Measurements from ENCODE around the gene FAM50B.
A peak's percentile ranks its signal among the peaks of the same experiment; 100 is the strongest.

The FAM50B gene

GRCh38 chr6:3838992-3839867, 9.9 kb upstream of the FAM50B start:
- ChIA-PET CTCF (no interaction called here), POLR2A (no interaction called here)
- DNase-seq (ENCODE audit: low read depth, low spot score): no peak
- H3K4me3 ChIP-seq (ENCODE audit: low read depth, low read length): no peak overlapping the region
- no peak for TF ChIP-seq CTCF (IDR thresholded peaks at IDR 0.05; ENCODE audit: insufficient read depth, low read length, missing control alignments)

- ChIA-PET POLR2A (interaction anchor here (0.6 to 3.0 kb wide), 7 partner anchors 15 to 145 kb away, joined by 3 to 10 read pairs (median 3); no protein-coding TSS in a partner anchor), CTCF (interaction anchor here (0.8 to 4.3 kb wide), 13 partner anchors 8 to 168 kb away, joined by 3 to 19 read pairs (median 6); partner anchors contain the start of gene FAM50B)
- no peak overlapping the region for H3K4me3 ChIP-seq (ENCODE audit: low read depth, low read length)
- no peak for TF ChIP-seq CTCF (IDR thresholded peaks at IDR 0.05; ENCODE audit: insufficient read depth, low read length, missing control alignments)
- DNase-seq (ENCODE audit: low read depth, low spot score): no peak
Measured at GRCh38 chr6:3841066-3841454, 8.1 kb upstream of the FAM50B start.

- DNase-seq (ENCODE audit: low read depth, low spot score): peak; percentile 67
- TF ChIP-seq CTCF (IDR thresholded peaks at IDR 0.05; ENCODE audit: insufficient read depth, low read length, missing control alignments): no peak
- H3K4me3 ChIP-seq (ENCODE audit: low read depth, low read length): no peak overlapping the region
- CTCF ChIA-PET: interaction anchor here (0.7 to 4.3 kb wide), 14 partner anchors 7 to 563 kb away, joined by 3 to 22 read pairs (median 4); partner anchors contain the start of gene FAM50B
- POLR2A ChIA-PET: interaction anchor here (0.6 to 3.0 kb wide), 7 partner anchors 16 to 146 kb away, joined by 3 to 10 read pairs (median 3); no protein-coding TSS in a partner anchor
Measured at GRCh38 chr6:3841711-3842565, 7.2 kb upstream of the FAM50B start.

- ChIA-PET CTCF (interaction anchor here (0.9 to 4.3 kb wide), 7 partner anchors 14 to 564 kb away, joined by 3 to 22 read pairs (median 13); no protein-coding TSS in a partner anchor), POLR2A (interaction anchor here (1.4 kb wide), 1 partner anchor 94 kb away, joined by 3 read pairs; no protein-coding TSS in a partner anchor)
- no peak overlapping the region for H3K4me3 ChIP-seq (ENCODE audit: low read depth, low read length)
- no peak for DNase-seq (ENCODE audit: low read depth, low spot score)
- TF ChIP-seq CTCF (IDR thresholded peaks at IDR 0.05; ENCODE audit: insufficient read depth, low read length, missing control alignments): no peak
Measured at GRCh38 chr6:3843379-3844096, 5.6 kb upstream of the FAM50B start.

GRCh38 chr6:3844097-3844463, 5.1 kb upstream of the FAM50B start:
- ChIA-PET POLR2A (interaction anchor here (1.4 kb wide), 1 partner anchor 94 kb away, joined by 3 read pairs; no protein-coding TSS in a partner anchor), CTCF (interaction anchor here (2.9 to 4.3 kb wide), 3 partner anchors 95 to 134 kb away, joined by 13 to 22 read pairs (median 19); no protein-coding TSS in a partner anchor)
- DNase-seq (ENCODE audit: low read depth, low spot score): no peak
- no peak overlapping the region for H3K4me3 ChIP-seq (ENCODE audit: low read depth, low read length)
- no peak for TF ChIP-seq CTCF (IDR thresholded peaks at IDR 0.05; ENCODE audit: insufficient read depth, low read length, missing control alignments)
